HepG2 (cell line): ENCODE results near the gene MXRA8. TPM values are rescaled to one million over a fixed set of nuclear protein-coding genes. Genes with fewer than 3 reads are reported as not detected.

ENCODE experiments used
- CEBPB ChIP-seq: IDR thresholded peaks from 2 replicates; pipeline ENCODE4 v1.6.1; 2011; ENCODE audit warnings: low read depth, low read length, improper control_type of control experiment, borderline replicate concordance
- DNMT1 ChIP-seq: sonication (generic); formaldehyde crosslinking; IDR thresholded peaks from 2 replicates; pipeline ENCODE4 v1.5.1; 2020; ENCODE audit warnings: mild to moderate bottlenecking, missing genetic modification reagents
- IRF2 ChIP-seq: IDR thresholded peaks from 2 replicates; pipeline ENCODE4 v1.6.1; 2018; ENCODE audit warnings: missing genetic modification reagents, missing compliant biosample characterization
- MED1 ChIP-seq: sonication (generic); formaldehyde crosslinking; IDR thresholded peaks from 2 replicates; pipeline ENCODE4 v1.4.0; 2020; ENCODE audit warnings: missing genetic modification reagents
- MTF1 ChIP-seq: sonication (generic); formaldehyde crosslinking; IDR thresholded peaks from 2 replicates; pipeline ENCODE4 v1.5.0; 2020; ENCODE audit warnings: missing genetic modification reagents
- PHF21A ChIP-seq: sonication (generic); formaldehyde crosslinking; IDR thresholded peaks from 2 replicates; pipeline ENCODE4 v1.5.0; 2020; ENCODE audit warnings: mild to moderate bottlenecking, missing genetic modification reagents
- PITX1 ChIP-seq: sonication (generic); formaldehyde crosslinking; IDR thresholded peaks from 2 replicates; pipeline ENCODE4 v1.5.1; 2020; ENCODE audit warnings: mild to moderate bottlenecking, missing genetic modification reagents
- SETDB1 ChIP-seq: sonication (generic); formaldehyde crosslinking; IDR thresholded peaks from 2 replicates; pipeline ENCODE4 v1.5.1; 2020; ENCODE audit warnings: missing genetic modification reagents, mild to moderate bottlenecking, borderline replicate concordance
- SSRP1 ChIP-seq: IDR thresholded peaks from 2 replicates; pipeline ENCODE4 v1.6.1; 2016; ENCODE audit warnings: control low read depth
- ZNF138 ChIP-seq: sonication (generic); formaldehyde crosslinking; IDR thresholded peaks from 2 replicates; pipeline ENCODE4 v1.5.0; 2020; ENCODE audit warnings: mild to moderate bottlenecking, low read depth, missing genetic modification reagents
- ZNF253 ChIP-seq: sonication (generic); formaldehyde crosslinking; IDR thresholded peaks from 2 replicates; pipeline ENCODE4 v1.8.0; 2022; ENCODE audit warnings: mild to moderate bottlenecking, missing genetic modification reagents, borderline replicate concordance
- ZNF282 ChIP-seq: fragments of 450-650 bp; IDR thresholded peaks from 2 replicates; pipeline ENCODE4 v1.6.1; 2018; ENCODE audit not compliant: partially characterized antibody
- ZNF296 ChIP-seq: sonication (generic); formaldehyde crosslinking; conservative IDR thresholded peaks from 2 replicates; pipeline ENCODE4 v1.5.0; 2020; ENCODE audit warnings: mild to moderate bottlenecking, missing genetic modification reagents
- ZNF550 ChIP-seq: sonication (generic); formaldehyde crosslinking; IDR thresholded peaks from 2 replicates; pipeline ENCODE4 v1.4.0; 2020; ENCODE audit warnings: mild to moderate bottlenecking, missing genetic modification reagents, borderline replicate concordance
- ZNF605 ChIP-seq: sonication (generic); formaldehyde crosslinking; IDR thresholded peaks from 2 replicates; pipeline ENCODE4 v1.8.0; 2022; ENCODE audit warnings: mild to moderate bottlenecking, missing genetic modification reagents
- ZNF772 ChIP-seq: sonication (generic); formaldehyde crosslinking; IDR thresholded peaks from 2 replicates; pipeline ENCODE4 v1.5.0; 2020; ENCODE audit warnings: mild to moderate bottlenecking, missing genetic modification reagents
- polyA plus RNA-seq, 8 experiments: library from polyadenylated mRNA; depleted of rRNA in 3 of 8; stranded (reverse) in 7 of 8; unstranded in 1 of 8; fragments of >200 nt; fragmentation: Illumina TruSeq in 4 of 8; extraction: Trizol in 4 of 8; gene quantifications; 2 replicates each; pipeline versions ENCODE4 v1.2.1 to v1.2.3, GENCODE V29; 2011 to 2016; ENCODE audit warnings: low read depth in 4 of 8, missing spikeins in 1 of 8, mixed read lengths in 1 of 8; ENCODE audit not compliant: insufficient read depth in 1 of 8
- total RNA-seq, 5 experiments: library from RNA; depleted of rRNA; stranded (reverse); fragments of >200 nt; fragmentation: Illumina TruSeq; extraction: Trizol; gene quantifications; 2 replicates each; pipeline ENCODE4 v1.2.3, GENCODE V29; 2016; ENCODE audit warnings: low read depth in 1 of 5
- TF ChIP-seq, protein P1 (sequence below): sonication (generic); formaldehyde crosslinking; IDR thresholded peaks from 2 replicates; pipeline ENCODE4 v1.5.1; 2020; ENCODE audit warnings: missing genetic modification reagents, mild to moderate bottlenecking, borderline replicate concordance
- TF ChIP-seq, protein P2 (sequence below): sonication (generic); formaldehyde crosslinking; IDR thresholded peaks from 2 replicates; pipeline ENCODE4 v1.5.0; 2020; ENCODE audit warnings: missing genetic modification reagents
- TF ChIP-seq, protein P3 (sequence below): sonication (generic); formaldehyde crosslinking; IDR thresholded peaks from 2 replicates; pipeline ENCODE4 v1.4.0; 2020; ENCODE audit warnings: mild to moderate bottlenecking, missing genetic modification reagents
- TF ChIP-seq, protein P4 (sequence below): sonication (generic); formaldehyde crosslinking; IDR thresholded peaks from 2 replicates; pipeline ENCODE4 v1.9.0; 2021; ENCODE audit warnings: mild to moderate bottlenecking, missing genetic modification reagents

MXRA8 gene
- total and polyA plus RNA-seq, 2 of the 13 experiments (the other 11 are each of a cell fraction or from before 2014, with no cell fraction given) = 19.8 to 44.8 TPM

DNA sequence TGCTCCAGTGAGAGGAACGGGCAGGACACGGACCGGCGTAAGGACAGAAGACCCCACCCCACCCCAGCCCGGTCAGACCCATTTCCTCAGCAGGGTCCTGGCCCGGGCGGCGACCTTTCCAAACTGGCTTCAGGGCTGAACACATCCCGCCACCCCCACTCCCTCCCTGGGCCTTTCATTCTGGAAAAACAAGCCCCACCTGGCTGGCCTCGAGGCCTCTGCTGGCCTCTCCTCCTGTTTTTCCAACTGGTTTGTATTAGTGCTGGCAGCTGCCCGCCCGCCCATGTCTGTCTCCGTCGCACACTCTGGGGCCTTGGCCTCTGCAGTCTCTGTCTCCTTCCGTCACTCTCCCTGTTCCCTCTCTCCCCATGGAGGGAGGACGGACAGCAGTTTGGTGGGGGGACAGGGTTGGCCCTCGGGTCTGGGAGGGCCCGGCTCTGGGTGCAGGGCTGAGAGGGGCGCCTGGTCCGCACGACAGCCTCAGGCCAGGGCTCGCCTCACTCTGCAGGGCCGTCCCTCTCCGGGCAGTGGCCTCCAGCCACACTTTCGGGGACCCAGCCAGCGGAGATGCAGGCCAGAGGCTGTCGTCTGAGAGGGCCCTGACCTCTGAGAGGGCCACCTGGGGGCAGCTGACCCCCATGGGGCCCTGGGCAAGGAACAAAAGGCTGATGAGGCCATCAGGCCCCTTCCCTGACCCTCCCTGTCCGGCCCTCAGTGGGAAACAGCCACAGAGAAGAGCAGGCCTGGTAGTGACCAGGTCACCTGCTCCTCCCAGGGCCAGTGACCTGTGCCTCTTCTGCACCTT is 1.5 kb upstream of the MXRA8 start (continued):
- TF ChIP-seq, protein P1, sequence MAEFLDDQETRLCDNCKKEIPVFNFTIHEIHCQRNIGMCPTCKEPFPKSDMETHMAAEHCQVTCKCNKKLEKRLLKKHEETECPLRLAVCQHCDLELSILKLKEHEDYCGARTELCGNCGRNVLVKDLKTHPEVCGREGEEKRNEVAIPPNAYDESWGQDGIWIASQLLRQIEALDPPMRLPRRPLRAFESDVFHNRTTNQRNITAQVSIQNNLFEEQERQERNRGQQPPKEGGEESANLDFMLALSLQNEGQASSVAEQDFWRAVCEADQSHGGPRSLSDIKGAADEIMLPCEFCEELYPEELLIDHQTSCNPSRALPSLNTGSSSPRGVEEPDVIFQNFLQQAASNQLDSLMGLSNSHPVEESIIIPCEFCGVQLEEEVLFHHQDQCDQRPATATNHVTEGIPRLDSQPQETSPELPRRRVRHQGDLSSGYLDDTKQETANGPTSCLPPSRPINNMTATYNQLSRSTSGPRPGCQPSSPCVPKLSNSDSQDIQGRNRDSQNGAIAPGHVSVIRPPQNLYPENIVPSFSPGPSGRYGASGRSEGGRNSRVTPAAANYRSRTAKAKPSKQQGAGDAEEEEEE (CRISPR knock-in tag) = no peak
- TF ChIP-seq, protein P2, sequence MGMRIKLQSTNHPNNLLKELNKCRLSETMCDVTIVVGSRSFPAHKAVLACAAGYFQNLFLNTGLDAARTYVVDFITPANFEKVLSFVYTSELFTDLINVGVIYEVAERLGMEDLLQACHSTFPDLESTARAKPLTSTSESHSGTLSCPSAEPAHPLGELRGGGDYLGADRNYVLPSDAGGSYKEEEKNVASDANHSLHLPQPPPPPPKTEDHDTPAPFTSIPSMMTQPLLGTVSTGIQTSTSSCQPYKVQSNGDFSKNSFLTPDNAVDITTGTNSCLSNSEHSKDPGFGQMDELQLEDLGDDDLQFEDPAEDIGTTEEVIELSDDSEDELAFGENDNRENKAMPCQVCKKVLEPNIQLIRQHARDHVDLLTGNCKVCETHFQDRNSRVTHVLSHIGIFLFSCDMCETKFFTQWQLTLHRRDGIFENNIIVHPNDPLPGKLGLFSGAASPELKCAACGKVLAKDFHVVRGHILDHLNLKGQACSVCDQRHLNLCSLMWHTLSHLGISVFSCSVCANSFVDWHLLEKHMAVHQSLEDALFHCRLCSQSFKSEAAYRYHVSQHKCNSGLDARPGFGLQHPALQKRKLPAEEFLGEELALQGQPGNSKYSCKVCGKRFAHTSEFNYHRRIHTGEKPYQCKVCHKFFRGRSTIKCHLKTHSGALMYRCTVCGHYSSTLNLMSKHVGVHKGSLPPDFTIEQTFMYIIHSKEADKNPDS = no peak
- TF ChIP-seq IRF2 (peak; percentile 34; the same call in 1 of the 2 replicates), SSRP1 (no peak), ZNF138 (CRISPR knock-in tag) (no peak), PHF21A (CRISPR knock-in tag) (peak; percentile 73), DNMT1 (CRISPR knock-in tag) (no peak), ZNF282 (no peak), ZNF550 (CRISPR knock-in tag) (no peak), MTF1 (CRISPR knock-in tag) (no peak), ZNF772 (CRISPR knock-in tag) (peak; percentile 48; the same call in 1 of the 2 replicates), ZNF253 (CRISPR knock-in tag) (0 out of 2 replicates have a peak, but pooled peaks have one; percentile 14), SETDB1 (CRISPR knock-in tag) (no peak), ZNF605 (CRISPR knock-in tag) (no peak), MED1 (CRISPR knock-in tag) (peak; percentile 70), ZNF296 (peak; percentile 98), PITX1 (CRISPR knock-in tag) (0 out of 2 replicates have a peak, but pooled peaks have one; percentile 22), CEBPB (no peak)
- TF ChIP-seq, protein P3, sequence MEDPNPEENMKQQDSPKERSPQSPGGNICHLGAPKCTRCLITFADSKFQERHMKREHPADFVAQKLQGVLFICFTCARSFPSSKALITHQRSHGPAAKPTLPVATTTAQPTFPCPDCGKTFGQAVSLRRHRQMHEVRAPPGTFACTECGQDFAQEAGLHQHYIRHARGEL (CRISPR knock-in tag) = no peak
- TF ChIP-seq, protein P4, sequence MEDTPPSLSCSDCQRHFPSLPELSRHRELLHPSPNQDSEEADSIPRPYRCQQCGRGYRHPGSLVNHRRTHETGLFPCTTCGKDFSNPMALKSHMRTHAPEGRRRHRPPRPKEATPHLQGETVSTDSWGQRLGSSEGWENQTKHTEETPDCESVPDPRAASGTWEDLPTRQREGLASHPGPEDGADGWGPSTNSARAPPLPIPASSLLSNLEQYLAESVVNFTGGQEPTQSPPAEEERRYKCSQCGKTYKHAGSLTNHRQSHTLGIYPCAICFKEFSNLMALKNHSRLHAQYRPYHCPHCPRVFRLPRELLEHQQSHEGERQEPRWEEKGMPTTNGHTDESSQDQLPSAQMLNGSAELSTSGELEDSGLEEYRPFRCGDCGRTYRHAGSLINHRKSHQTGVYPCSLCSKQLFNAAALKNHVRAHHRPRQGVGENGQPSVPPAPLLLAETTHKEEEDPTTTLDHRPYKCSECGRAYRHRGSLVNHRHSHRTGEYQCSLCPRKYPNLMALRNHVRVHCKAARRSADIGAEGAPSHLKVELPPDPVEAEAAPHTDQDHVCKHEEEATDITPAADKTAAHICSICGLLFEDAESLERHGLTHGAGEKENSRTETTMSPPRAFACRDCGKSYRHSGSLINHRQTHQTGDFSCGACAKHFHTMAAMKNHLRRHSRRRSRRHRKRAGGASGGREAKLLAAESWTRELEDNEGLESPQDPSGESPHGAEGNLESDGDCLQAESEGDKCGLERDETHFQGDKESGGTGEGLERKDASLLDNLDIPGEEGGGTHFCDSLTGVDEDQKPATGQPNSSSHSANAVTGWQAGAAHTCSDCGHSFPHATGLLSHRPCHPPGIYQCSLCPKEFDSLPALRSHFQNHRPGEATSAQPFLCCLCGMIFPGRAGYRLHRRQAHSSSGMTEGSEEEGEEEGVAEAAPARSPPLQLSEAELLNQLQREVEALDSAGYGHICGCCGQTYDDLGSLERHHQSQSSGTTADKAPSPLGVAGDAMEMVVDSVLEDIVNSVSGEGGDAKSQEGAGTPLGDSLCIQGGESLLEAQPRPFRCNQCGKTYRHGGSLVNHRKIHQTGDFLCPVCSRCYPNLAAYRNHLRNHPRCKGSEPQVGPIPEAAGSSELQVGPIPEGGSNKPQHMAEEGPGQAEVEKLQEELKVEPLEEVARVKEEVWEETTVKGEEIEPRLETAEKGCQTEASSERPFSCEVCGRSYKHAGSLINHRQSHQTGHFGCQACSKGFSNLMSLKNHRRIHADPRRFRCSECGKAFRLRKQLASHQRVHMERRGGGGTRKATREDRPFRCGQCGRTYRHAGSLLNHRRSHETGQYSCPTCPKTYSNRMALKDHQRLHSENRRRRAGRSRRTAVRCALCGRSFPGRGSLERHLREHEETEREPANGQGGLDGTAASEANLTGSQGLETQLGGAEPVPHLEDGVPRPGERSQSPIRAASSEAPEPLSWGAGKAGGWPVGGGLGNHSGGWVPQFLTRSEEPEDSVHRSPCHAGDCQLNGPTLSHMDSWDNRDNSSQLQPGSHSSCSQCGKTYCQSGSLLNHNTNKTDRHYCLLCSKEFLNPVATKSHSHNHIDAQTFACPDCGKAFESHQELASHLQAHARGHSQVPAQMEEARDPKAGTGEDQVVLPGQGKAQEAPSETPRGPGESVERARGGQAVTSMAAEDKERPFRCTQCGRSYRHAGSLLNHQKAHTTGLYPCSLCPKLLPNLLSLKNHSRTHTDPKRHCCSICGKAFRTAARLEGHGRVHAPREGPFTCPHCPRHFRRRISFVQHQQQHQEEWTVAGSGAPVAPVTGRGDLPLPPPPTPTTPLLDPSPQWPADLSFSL (CRISPR knock-in tag) = no peak
